NOMO-1 treated with dmso at 0.1 percent for 144 hours (cell line): ENCODE data around the gene CELF4.

Source experiments
- DNase-seq: peaks from one replicate; lab custom pipeline; 2025; ENCODE audit not compliant: unreplicated experiment; lab: John Stamatoyannopoulos, UW

CELF4 gene

DNA sequence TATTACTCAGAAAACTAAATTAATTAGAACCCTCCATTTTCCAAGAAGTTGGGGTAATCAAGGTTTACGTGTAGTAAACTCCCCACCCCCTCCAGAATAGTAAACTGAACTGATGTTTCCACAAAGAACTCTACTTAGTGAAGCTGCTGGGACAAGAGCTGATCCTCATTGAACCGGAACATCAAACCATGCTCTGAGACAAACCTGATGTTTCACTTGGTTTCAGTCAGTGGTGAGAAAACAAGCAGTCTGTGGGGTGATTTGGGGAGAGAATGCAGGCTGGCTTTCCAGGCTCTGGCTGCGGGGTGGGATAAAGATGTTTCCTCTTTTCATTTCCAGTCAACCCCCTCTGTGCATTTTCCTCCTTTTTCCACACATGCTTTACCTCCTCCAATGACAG, 38.2 kb downstream of the CELF4 start:
- no peak for DNase-seq

DNA sequence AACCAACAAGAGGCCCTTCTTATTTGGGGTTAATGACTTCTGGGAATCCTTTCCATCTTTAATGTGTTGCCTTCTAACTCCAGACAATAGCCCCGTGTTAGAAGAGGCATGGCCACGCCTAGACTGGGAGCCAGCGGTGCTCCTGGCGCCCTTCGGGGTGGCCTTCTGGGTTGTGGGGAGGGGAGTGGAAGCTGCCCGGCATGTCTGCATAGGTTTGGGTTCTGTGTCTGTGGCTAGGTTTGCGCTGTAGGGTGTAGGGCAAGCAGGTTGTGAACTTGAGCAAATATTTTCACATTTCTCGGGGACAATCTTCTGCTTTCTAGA, 40.4 kb downstream of the CELF4 start:
- DNase-seq = no peak

DNA sequence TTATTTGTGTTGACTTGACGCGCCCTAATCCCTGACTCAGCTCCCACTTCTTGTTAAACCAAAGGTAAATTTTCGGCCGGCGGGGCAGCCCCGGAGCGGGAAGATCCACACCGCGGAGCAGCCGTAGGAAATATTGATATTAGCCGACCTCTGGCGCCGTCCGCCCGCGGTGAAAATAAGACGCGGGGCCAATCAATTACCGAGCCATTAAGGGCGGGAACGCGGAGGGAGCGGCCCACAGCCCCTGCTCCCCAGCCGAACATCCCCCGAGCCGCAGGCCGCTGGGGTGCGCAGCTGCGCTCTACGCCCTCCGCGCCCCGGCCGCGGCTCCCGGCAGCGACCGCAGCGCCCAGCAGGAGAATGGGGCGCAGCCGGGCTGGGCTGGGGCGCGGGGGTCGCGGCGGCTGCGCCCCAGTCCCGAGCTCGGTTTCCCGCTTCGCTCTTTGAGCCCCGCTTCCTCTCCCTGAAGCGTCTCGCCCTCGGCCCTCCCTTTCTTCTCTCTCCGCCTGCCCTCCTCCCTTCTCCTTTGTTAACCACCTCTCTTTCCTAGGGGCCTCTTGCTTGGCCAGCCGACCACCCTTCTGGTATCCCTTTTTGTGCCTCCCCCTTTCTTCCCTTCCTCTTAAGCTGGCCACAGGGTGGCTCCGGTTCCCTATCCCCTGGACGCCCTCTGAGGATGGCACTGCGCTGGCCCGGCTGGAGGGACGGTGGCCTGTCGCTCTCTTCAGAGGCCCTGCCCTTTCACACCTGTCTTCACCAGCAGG, 40.9 kb downstream of the CELF4 start:
- no peak for DNase-seq

DNA sequence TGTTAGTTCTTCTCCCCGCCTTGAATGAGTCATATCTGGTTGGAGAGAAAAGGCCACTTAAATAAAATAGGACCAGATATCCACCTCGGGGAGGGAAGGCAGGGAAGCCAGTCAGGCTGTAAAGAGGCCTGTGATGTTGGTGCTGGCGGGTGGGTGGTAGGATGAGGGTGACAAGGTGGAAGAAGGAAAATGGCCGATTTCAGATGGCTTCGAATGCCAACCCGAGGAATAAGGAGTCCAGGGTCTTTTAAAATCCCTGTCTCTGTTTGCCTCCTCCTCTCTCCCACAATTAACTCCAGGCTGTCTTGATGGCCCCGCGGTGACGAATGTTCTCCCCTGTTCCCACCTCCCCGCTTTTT, 41.5 kb downstream of the CELF4 start:
- DNase-seq = no peak

DNA sequence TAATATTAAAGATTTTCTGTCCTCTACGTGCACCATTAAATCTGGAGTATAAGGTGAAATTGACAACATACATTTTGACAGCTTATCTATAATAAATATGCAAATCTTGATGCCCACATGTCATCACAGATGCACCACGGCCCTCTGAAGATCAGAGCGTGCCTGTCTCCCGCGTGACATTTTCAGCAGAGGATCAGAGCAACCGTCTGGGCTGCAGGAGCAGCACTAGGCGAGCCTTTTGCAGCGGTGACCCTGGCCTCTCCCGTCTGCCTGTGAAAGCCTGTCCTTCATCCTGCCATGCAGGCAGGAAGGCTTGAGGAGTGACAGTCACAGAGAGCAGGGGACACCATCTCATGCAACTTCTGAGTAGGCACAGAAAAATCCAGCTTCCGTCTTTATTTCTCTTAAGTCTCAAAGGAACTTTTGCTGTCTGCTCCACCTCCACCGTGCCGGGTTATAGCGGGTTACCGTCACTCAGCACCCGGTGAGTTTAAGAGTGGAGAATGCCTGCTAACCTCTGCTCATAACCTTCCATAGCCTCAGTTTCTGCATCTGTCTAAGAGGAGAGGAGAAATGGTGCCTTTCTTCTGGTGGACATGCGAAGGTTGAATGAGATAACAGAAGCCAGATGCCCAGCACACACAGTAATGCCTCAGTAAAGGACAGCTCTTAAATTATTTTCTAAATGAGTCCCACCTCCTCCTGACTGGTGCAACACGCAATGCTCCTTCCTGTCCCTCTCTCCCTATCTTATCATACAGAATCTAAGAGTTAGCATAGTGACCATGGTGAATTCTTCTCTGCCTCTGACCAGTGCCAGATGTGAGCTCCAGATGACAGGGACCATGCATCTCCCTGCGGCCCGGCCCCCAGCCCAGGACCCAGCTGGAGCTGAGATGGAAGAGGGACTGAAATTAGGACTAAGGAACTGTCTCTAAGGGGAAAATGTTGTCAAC, 43.8 kb downstream of the CELF4 start:
- DNase-seq = no peak

DNA sequence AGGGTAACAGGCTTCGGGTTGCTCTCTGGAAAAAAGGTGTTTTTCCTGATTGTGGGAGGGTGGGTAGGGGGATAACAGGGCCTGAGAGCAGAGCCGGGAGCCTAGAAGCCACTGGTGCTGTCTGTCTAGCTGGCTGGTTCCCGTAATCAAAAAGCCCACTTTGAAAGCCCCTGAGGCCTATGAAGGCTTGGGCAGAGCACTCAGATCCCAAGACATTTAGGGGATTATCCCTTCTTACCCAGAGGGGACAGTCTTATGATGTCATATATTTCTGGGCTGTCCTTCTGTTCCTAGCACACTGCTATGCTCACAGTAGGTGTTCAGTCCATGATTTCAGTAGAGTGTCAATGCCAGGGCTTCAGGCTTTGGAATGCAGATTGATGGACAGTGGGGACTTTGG, 45.1 kb downstream of the CELF4 start:
- DNase-seq = no peak

DNA sequence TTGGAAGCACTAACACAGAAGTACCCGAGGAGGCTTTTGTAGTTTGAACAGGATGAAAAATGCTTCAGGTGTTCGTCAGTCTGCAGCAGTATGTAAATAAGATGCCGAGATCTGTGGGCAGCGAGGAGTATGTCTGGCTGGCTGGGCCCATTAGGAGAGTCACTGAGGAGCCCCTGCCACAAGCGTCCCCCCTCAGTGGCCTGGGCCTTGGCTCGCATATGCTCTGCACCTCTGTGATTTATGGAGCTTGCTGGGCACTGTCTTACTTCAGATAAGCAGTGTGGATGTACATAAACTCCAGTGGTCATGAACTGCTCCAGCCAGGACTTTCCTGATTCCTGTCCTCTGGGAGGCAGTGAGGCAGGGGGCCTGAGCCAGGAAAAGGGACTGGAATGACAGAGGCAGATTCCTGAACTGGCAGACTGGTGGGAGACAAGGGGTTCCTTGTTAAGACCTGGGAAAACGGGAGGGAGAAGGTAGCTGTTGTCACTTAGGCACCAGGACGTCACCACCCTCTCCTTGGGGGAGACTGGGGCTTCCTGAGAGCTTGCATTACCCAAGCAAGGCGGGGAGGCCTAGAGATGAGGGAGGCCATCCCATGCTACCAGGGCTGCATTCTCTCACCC, 46.0 kb downstream of the CELF4 start:
- DNase-seq = no peak

DNA sequence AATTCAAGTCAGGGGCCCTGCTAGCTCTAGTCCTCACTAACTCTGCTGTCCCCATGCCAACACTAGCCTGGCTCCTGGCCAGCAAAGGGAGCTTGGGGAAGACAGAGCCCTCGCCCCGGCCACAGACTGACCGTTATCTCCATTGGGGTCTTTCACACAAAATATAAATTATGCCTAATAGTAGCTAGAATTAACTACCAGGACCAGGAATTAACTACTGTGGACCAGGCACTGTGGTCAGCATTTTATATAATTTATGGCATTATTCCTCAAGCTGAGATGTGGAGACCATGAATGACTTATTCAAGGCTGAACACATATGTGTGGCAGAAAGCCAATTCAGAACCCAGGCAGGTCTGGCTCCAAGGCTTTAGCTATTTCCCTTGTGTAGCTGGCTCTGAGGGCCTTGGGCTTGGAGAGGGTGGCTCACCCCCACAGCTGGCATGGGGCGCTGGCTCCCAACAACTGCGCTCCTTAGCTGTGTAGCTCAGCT, 49.2 kb downstream of the CELF4 start:
- no peak for DNase-seq

DNA sequence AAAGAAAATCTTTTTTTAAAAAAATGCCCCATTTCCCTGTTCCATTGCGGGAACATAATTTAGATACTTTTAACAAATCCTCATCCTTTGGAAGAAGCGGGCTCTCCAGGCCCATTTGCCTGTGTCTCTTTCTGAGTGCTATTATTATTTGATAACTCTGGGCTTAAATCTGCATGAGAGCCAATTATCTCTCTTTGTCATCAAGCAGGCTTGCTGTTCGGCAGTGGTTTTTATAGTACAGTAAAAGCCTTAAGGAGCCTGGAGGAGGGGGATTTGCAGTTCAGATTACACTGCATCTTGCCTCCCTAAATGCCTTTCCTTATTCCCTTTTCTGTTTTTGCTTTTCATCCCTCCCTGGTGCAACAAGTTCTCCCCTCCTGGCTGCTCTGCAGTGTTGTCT, 50.6 kb downstream of the CELF4 start:
- DNase-seq = no peak

DNA sequence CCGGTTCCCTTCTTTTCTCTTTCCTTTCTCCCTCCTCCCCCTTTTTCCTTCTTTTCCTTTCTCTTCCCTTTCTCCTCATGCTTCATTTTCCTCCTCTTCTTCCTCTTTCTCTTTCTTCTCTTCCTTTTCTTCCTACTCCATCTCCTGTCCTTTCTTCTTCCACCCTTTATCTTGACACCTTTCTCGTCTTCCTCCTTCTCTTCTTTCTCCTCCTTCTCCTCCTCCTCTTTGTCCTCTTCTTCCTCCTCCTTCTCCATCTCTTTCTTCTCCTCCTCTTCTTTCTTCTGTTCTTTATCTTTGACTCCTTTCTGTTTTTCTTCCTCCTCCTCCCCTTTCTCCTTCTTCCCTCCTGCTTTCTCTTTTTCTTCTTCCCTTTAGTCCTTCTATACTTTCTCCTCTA, 53.2 kb downstream of the CELF4 start:
- DNase-seq = no peak

DNA sequence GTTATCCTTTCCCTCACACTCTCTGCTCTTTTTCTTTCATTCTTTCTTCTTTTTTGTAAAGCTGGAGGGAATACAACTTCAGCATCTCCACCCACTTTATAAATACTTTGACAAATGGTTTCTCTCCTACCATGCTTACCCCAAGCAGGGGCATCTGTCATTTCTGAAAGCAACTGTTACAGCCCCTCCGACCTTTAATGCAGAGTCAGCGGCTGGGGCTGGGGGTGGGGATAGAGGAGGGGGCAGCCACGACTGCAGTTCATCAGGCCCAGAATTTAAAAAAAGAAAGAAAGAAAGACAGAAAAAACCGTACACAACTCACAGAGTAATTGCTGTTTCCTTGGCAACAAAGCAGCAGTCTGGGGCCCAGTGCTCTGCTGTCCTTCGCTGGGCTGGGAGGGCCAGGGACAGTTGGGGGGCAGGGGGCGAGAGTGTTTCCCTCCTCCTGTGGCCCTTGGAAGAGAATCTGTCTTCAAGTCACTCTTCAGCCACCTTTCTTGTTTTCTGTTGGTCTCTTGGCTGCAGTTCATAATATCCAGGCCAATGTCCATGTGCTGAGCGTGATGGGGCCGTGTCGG, 53.8 kb downstream of the CELF4 start:
- no peak for DNase-seq

DNA sequence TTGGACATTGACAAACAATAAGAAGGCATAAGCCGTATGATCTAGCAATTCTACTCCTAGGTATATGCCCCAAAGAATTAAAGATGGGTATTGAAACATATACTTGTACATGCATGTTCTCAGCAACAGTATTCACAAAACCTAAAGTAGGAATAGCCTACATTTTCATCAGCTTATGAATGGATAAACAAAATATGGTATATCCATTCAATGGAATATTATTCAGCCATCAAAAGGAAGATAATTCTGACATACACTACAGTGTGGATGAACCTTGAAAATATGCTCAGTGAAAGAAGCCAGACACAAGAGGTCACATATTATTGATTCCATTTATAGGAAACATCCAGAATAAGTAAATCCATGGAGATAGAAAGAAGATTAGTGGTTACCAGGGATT, 56.0 kb downstream of the CELF4 start:
- no peak for DNase-seq

DNA sequence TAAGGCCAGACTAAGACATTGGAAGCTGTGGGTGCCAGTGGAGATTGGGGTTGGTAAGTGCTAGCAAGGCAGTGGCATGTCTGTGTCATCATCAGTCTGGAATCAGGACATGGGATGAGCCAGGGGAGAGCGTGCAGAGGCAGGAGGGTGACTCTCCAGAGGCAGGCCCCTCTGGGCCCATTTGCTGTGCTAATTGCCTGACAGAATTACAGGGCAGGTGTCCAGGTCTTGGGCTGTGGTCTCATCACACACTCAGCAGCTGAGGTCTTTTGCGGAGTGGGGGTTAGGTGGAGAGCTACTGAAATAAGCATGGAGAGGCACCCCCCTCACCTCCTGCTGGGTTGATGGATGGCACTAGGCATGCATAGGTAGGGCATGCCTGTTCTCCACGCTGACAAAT, 57.4 kb downstream of the CELF4 start:
- no peak for DNase-seq

DNA sequence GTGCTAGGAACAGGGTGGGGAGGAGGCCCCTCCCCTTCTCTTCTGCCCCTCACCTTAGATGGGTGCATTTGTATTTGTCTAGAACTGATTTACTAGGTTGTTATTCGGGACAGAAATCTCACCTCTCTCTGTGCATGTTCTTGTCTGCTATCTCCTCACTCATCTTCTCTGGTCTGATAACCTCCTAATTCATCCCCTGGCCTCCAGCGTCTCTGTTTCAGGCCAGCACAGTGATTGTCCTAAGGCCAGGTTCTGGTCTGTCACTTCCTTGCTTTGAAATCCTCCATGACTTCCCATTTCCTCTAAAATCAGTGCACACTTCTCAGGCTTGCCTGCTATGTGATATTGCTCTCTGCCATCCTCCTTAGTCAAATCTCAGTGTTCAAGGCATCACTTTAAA, 58.4 kb downstream of the CELF4 start:
- no peak for DNase-seq

DNA sequence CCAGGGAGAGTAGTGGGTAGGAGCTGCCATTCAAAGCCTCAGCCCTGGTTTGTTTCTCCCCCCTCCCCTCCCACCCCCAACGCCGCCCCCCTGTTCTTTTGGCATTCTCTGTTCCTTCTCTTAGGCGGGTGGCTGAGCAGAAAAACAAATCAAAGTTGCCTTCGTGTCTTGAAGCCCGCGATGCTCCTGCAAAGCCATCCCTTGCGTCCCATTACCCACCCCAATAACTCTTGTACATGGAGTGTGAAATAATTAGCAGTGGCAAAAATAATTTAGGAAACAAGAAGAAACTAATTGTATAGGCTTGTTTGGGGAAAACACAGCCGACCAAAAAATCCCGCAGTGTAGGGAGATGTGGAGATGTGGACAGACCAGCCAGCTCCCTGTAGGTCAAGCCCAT, 59.6 kb downstream of the CELF4 start:
- no peak for DNase-seq

DNA sequence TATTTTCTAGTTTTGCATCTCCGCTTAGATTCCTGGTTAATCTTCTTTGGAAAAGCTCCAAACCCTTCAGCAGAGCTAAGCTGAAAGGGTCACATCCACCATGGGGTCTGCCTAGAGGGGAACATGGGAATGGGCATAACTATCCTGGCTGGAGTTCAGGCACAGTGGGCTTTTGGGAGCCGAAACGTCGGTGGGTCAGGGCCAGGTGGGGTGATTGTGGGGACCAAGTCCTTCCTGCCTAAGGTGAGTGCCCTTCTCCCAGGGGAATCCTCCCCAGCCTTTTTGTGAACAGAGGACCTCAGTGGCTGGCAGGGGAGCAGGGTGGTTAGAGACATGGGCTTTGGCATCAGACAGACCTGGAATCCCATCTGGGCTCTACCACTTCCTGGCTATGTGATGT, 60.3 kb downstream of the CELF4 start:
- no peak for DNase-seq

DNA sequence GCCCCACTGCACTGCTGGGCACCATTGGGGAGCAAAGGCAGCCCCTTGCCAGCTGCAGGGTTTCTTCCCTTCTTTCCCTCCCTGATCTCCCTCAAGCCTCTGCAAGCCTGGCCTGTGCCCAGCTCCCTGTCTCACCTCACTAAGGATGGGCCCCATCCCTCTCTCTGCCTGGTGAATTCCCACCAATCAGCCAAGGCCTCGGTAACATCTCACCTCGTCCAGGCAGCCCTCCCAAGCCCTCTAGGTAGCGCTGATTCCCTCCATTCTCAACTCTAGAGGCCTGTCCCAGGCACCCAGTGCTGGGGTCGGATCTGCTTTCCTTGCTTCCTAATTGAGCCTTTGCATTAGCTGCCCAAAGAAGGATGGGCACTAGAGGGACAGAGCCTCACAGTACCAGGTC, 63.0 kb downstream of the CELF4 start:
- no peak for DNase-seq

DNA sequence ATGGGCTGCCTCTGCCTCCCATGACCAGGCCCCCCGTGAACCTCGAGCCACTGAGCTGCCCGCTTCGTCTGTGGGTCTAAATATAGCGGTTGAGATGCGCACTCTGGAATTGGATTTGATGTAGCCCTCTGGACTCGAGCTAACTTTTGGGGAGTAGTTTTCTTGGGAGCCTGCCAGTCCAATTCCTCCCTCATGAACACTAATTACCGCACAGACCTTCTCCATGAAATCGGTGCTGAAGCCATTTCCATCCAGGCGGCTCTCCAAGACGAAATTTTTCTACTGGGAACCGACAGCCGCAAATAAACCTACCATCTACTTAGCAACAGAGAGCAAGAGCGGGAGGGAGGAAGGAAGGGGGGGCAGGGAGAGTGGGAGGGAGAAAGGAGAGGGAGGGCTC, 63.6 kb downstream of the CELF4 start:
- DNase-seq = no peak

DNA sequence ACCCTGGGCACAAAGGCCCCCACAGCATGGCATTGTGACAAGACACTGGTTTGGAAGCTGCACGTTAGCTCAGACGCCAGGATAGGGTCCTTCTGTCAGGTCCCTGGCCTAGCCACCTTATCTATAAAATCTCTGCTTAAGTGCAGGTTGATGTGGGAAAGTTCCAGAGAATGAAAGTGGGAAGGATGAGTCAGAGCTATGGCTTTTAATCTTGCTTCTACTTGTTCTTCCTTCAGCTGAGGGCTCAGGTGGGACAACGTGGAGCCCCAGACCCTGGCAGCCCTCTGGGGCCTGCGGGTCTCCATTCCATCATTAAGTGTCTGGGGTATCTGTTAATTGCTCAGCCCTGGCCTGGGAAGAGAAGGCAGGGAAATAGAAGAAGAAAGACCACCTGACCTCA, 64.5 kb downstream of the CELF4 start:
- DNase-seq = no peak

DNA sequence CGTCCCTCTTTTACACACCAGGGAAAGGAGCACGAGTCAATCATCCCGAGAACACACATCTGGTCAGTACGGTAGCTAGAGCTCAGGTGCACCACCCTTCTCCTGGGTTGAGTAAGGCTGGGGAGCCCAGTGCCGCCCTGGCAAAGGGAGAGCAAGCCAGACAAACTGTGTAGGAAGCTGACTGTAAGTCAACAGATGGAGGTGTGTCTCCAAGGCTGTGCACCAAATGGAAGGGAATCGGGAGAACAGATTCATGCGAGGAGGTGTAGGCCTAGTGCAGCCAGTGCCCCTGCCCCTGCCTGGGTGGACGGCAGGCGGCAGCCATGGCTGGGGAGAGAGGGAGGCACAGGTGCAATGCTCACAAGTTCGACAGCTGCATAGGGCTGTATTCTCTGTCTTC, 65.7 kb downstream of the CELF4 start:
- no peak for DNase-seq

DNA sequence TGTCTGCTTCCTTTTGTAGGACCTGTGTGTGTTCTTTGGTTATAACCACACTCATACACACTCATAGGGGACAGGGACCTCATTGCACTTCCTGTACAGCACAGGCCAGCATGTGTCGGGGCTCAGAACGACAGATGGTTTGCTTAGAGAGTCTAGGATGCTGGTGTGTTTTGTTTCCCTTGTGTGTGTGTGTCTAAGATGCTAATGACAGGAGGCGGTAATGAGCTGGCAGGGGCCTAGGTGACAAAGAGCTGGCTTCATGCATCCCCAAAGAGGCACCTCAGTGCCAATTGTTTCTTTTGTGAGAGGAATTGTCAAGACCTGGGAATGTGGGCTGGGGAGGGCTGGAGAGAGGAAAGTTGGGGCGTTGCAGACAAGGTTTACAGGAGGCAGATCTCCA, 66.6 kb downstream of the CELF4 start:
- no peak for DNase-seq
